CD14-positive monocyte (primary cell): ENCODE results near the gene TRAPPC12. TPM values are rescaled to one million over a fixed set of nuclear protein-coding genes. Genes with fewer than 3 reads are reported as not detected.

Experiments
- DNase-seq, 3 donors: peaks; one replicate each; pipeline ENCODE4 v3.0.0-alpha.2; 2011 to 2022
- H2AFZ ChIP-seq: 2 replicates; pipeline ENCODE4 v1.6.0; 2012; ENCODE audit warnings: mild to moderate bottlenecking, low read depth, low read length, inconsistent platforms; ENCODE audit not compliant: insufficient read depth, poor library complexity, severe bottlenecking
- H3K27ac ChIP-seq, 2 donors: 1 replicate in 1 of 2; 2 replicates in 1 of 2; pipeline ENCODE4 v1.5.1; 2012 to 2013; ENCODE audit warnings: low read length in 2 of 2, control low read depth in 1 of 2, inconsistent platforms in 1 of 2, low read depth in 1 of 2, mild to moderate bottlenecking in 1 of 2
- H3K27me3 ChIP-seq, 2 donors: one replicate each; pipeline versions ENCODE4 v1.6.0 to v1.6.1; 2011 to 2013; ENCODE audit warnings: low read length in 2 of 2; ENCODE audit not compliant: control insufficient read depth in 2 of 2, insufficient read depth in 2 of 2
- H3K36me3 ChIP-seq, 2 donors: replicated peaks in 1 of 2; 1 replicate in 1 of 2; 2 replicates in 1 of 2; pipeline versions ENCODE4 v1.5.1 to v1.6.1; 2012 to 2013; ENCODE audit warnings: low read length in 2 of 2, control low read depth in 1 of 2, inconsistent platforms in 1 of 2, mild to moderate bottlenecking in 1 of 2; ENCODE audit not compliant: insufficient read depth in 2 of 2, control insufficient read depth in 1 of 2
- H3K4me1 ChIP-seq, 2 donors: 1 replicate in 1 of 2; 2 replicates in 1 of 2; pipeline versions ENCODE4 v1.5.1 to v1.6.1; 2012 to 2013; ENCODE audit warnings: low read length in 2 of 2, control low read depth in 1 of 2, inconsistent platforms in 1 of 2, mild to moderate bottlenecking in 1 of 2, moderate library complexity in 1 of 2; ENCODE audit not compliant: insufficient read depth in 2 of 2, control insufficient read depth in 1 of 2
- H3K4me2 ChIP-seq: replicated peaks from 2 replicates; pipeline ENCODE3; 2012; ENCODE audit warnings: low read length, moderate library complexity, mild to moderate bottlenecking; ENCODE audit not compliant: poor library complexity, severe bottlenecking; ENCODE audit errors: extremely low read depth
- H3K4me3 ChIP-seq, 3 experiments: fragments of 200-600 bp in 1 of 3; sonication (generic) in 1 of 3; replicated peaks in 1 of 3; 1 replicate in 2 of 3; 2 replicates in 1 of 3; pipeline ENCODE4 v1.5.1; 2011 to 2013; ENCODE audit warnings: low read length in 3 of 3, mild to moderate bottlenecking in 3 of 3, control low read depth in 2 of 3, low read depth in 2 of 3, inconsistent platforms in 1 of 3, moderate library complexity in 1 of 3
- H3K79me2 ChIP-seq: 2 replicates; pipeline ENCODE4 v1.6.0; 2012; ENCODE audit warnings: mild to moderate bottlenecking, control low read depth, inconsistent platforms, low read length, moderate library complexity; ENCODE audit not compliant: insufficient read depth
- H3K9ac ChIP-seq: 2 replicates; pipeline ENCODE4 v1.6.0; 2017; ENCODE audit warnings: low read length, mild to moderate bottlenecking; ENCODE audit not compliant: insufficient read depth, poor library complexity, severe bottlenecking
- H3K9me3 ChIP-seq, 2 donors: replicated peaks in 1 of 2; 1 replicate in 1 of 2; 2 replicates in 1 of 2; pipeline versions ENCODE4 v1.5.1 to v1.6.1; 2012 to 2013; ENCODE audit warnings: low read length in 2 of 2, control low read depth in 1 of 2; ENCODE audit not compliant: control insufficient read depth in 1 of 2, insufficient read depth in 1 of 2
- H4K20me1 ChIP-seq: 2 replicates; pipeline ENCODE4 v1.6.0; 2012; ENCODE audit warnings: mild to moderate bottlenecking, low read length, control low read depth, moderate library complexity; ENCODE audit not compliant: insufficient read depth
- H3K27ac Mint-ChIP-seq, 7 donors: one replicate each; pipeline ENCODE4 v1.8.0; 2020; ENCODE audit warnings: mild to moderate bottlenecking in 7 of 7, mixed read lengths in 7 of 7, moderate library complexity in 6 of 7, inconsistent platforms in 2 of 7
- H3K27me3 Mint-ChIP-seq, 3 donors: one replicate each; pipeline ENCODE4 v1.8.0; 2021 to 2022; ENCODE audit warnings: low read depth in 3 of 3, mild to moderate bottlenecking in 3 of 3, mixed read lengths in 3 of 3, moderate library complexity in 3 of 3, inconsistent platforms in 1 of 3
- H3K36me3 Mint-ChIP-seq, 2 donors: one replicate each; pipeline ENCODE4 v1.8.0; 2020; ENCODE audit warnings: mixed read lengths in 2 of 2, inconsistent platforms in 1 of 2, mild to moderate bottlenecking in 1 of 2
- H3K4me1 Mint-ChIP-seq: one replicate; pipeline ENCODE4 v1.8.0; 2020; ENCODE audit warnings: mild to moderate bottlenecking, mixed read lengths
- H3K4me3 Mint-ChIP-seq, 2 donors: one replicate each; pipeline ENCODE4 v1.8.0; 2020; ENCODE audit warnings: mild to moderate bottlenecking in 2 of 2, mixed read lengths in 2 of 2, moderate library complexity in 1 of 2
- H3K9me3 Mint-ChIP-seq, 7 donors: one replicate each; pipeline ENCODE4 v1.8.0; 2020 to 2022; ENCODE audit warnings: mixed read lengths in 7 of 7, mild to moderate bottlenecking in 6 of 7, moderate library complexity in 6 of 7, inconsistent platforms in 2 of 7
- WGBS: methylation state at CpG from one replicate; pipeline ENCODE4 v1.1.5; 2013; ENCODE audit warnings: missing lambda C conversion rate; ENCODE audit not compliant: insufficient coverage; 5-methylcytosine and 5-hydroxymethylcytosine counted together
- intact Hi-C, 2 donors: fragments of 100-400 bp; cut with micrococcal nuclease; formaldehyde crosslinking; loops; one replicate each; pipeline versions ENCODE4 v1.15.0 to v1.15.1; 2023
- polyA plus RNA-seq, 3 donors: library from polyadenylated mRNA; depleted of rRNA in 1 of 3; unstranded in 2 of 3; stranded (reverse) in 1 of 3; fragments of 300-500 nt in 2 of 3; fragments of >200 nt in 1 of 3; fragmentation: Illumina TruSeq in 2 of 3; gene quantifications; 1 replicate in 2 of 3; 2 replicates in 1 of 3; pipeline ENCODE4 v1.2.3, GENCODE V29; 2012 to 2021
- TF ChIP-seq, protein P1 (sequence below): fragments of 200-600 bp; IDR thresholded peaks from one replicate; pipeline ENCODE4 v1.8.0; 2022; ENCODE audit warnings: antibody characterized with exemption, mild to moderate bottlenecking

TRAPPC12 gene
- polyA plus RNA-seq, 3 donors = 26.6 to 72.1 (median 44.7) TPM

DNA sequence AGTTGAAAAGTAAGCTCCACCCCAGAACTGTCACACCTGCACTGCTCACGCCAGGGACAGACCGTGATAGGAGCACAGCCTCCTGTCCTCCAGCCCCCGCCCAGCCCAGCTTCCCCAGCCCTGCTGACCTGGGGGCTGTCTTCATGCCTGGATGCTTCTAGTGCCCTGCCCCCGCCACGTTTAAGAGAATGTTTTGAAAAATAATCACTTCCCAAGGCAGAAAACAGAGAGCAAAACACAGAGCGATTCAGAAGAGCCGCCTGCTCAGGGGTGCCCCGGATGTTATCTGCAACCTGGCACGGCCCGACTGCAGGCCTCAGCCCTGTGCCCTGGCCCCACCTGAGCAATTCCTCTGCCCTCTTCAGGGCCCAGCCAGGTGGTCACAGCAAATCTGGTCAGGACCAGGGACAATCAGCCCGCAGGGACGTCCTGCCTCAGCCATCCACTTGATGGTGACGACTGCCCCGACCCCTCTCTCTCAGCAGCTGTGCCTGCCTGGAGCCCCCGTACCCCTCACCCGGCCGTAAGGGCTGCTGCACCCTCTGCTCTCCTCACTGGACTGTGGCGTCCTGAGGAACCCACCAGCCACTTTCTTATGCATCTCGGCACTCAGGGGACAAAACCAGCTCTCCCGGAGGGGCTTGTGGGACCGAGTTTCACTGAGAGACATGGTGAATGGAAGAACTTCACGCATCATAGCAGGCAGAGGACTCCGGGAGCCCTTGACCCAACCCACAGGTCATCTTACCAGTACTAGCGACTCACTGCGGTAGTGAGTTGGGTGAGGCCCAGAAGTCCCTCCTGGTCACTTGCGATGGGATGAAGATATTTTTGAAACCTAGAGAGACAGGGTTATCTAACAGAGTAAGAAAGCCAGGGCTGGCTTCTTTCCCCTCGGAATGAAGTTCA lies 109.6 kb downstream of the TRAPPC12 start:
- no peaks in the 10 kb centered on the region for H3K4me1 ChIP-seq
- Mint-ChIP-seq H3K27me3 (no peaks in the 10 kb centered on the region), H3K36me3 (peaks cover 10 to 15% of the 10 kb centered on the region in 2 donors), H3K4me1 (peaks cover 1% of the 10 kb centered on the region), H3K27ac (no peak overlapping the region), H3K4me3 (no peak overlapping the region), H3K9me3 (peaks cover 6 to 16% (median 11%) of the 10 kb centered on the region in 7 donors)
- H3K79me2 ChIP-seq = no peaks in the 10 kb centered on the region
- WGBS = 91% methylated on average over 21 of the region's 27 CpGs
- H2AFZ ChIP-seq = no peak overlapping the region
- DNase-seq = no peak
- no peak overlapping the region for H3K9ac ChIP-seq
- TF ChIP-seq, protein P1, sequence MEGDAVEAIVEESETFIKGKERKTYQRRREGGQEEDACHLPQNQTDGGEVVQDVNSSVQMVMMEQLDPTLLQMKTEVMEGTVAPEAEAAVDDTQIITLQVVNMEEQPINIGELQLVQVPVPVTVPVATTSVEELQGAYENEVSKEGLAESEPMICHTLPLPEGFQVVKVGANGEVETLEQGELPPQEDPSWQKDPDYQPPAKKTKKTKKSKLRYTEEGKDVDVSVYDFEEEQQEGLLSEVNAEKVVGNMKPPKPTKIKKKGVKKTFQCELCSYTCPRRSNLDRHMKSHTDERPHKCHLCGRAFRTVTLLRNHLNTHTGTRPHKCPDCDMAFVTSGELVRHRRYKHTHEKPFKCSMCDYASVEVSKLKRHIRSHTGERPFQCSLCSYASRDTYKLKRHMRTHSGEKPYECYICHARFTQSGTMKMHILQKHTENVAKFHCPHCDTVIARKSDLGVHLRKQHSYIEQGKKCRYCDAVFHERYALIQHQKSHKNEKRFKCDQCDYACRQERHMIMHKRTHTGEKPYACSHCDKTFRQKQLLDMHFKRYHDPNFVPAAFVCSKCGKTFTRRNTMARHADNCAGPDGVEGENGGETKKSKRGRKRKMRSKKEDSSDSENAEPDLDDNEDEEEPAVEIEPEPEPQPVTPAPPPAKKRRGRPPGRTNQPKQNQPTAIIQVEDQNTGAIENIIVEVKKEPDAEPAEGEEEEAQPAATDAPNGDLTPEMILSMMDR = no peak
- peaks cover 4 to 6% of the 10 kb centered on the region in 2 donors for H3K36me3 ChIP-seq
- H4K20me1 ChIP-seq = no peaks in the 10 kb centered on the region
- H3K4me2 ChIP-seq = no peak overlapping the region
- no peak overlapping the region for H3K4me3 ChIP-seq
- intact Hi-C loops = no loop called here
- peaks cover 0 to 23% of the 10 kb centered on the region in 2 donors for H3K9me3 ChIP-seq
- no peaks in the 10 kb centered on the region for H3K27me3 ChIP-seq
- H3K27ac ChIP-seq = no peak overlapping the region

DNA sequence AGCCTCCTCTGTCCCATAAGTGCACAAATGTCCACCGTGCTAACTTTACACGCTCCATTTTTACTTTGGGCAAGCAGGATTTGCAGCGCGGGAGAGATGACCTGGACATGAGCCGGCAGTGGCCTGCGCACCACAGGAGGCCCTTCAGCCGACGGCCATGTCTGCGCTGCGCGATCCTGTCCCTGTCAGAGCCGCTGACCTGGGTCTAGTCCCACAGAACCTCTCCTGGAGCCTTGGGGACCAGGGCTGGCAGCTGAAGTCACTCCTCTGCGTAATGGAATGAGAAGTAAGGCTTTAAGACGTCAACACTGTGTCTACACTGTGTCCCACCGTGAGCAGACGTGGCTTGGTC lies 110.2 kb downstream of the TRAPPC12 start:
- Histone ChIP-seq H3K4me3 (no peak overlapping the region), H3K27ac (no peak overlapping the region), H2AFZ (no peak overlapping the region), H3K36me3 (peaks cover 4 to 6% of the 10 kb centered on the region in 2 donors), H3K79me2 (no peaks in the 10 kb centered on the region), H3K4me1 (no peaks in the 10 kb centered on the region), H3K9me3 (peaks cover 0 to 23% of the 10 kb centered on the region in 2 donors), H3K27me3 (no peaks in the 10 kb centered on the region), H3K4me2 (no peak overlapping the region), H3K9ac (no peak overlapping the region), H4K20me1 (no peaks in the 10 kb centered on the region)
- Mint-ChIP-seq H3K27ac (no peak overlapping the region), H3K36me3 (peaks cover 10 to 16% of the 10 kb centered on the region in 2 donors), H3K27me3 (no peaks in the 10 kb centered on the region), H3K9me3 (peaks cover 6 to 16% (median 11%) of the 10 kb centered on the region in 7 donors), H3K4me3 (no peak overlapping the region), H3K4me1 (peaks cover 1% of the 10 kb centered on the region)
- intact Hi-C loops = no loop called here
- TF ChIP-seq, protein P1 = no peak
- 96% methylated on average over 16 of the region's 16 CpGs for WGBS
- DNase-seq = no peak
